GM08714 (cell line): Measurements from ENCODE around the gene LUZP2.

Experiments used
- H3K4me3 ChIP-seq: fragments of 200-500 bp; sonication (Bioruptor generic); 2 replicates; pipeline ENCODE4 v1.5.1; 2014; ENCODE audit warnings: mild to moderate bottlenecking, low read length, inconsistent platforms
- ZNF274 ChIP-seq: IDR thresholded peaks from 2 replicates; pipeline ENCODE4 v1.6.1; 2012; ENCODE audit warnings: mild to moderate bottlenecking, low read depth, low read length

LUZP2 gene

DNA sequence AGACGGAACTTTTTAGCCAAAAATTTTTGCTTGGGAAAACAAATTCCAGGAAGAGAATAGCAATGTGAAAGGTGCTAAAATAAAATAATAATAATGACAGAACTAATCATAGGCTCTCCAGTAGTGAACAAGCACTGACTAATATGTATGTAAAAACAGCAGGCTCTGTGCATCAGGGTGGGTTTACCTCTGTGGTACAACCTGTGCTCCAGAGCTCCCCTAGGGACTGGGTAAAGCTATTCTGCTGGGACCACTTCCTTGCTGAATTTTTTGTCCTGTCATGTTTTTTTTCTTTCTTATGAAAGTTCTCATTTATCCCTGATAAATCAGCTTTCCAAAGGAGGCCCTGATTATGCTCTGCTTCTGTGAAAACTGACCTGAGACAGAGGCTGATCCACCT is 18.8 kb downstream of the LUZP2 start:
- no peak for TF ChIP-seq ZNF274
- no peak overlapping the region for H3K4me3 ChIP-seq

DNA sequence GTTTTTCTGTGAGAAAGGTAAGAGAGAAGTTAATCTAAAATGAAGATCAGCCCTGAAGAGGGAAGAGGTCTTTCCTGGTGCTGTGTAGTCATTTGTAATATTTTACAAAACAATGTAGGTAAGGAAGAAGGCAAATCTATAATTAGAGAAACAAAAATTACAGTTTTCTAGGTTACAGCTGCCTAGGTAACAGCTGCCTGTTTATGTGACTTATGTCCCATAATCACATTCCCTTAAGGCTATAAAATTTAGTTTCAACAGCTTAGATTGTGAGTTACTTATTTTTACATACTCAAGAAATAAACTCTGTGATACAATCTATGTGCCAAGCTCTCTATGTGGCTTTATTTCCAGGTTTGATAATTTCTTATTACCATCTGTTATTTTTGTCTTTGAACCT is 19.8 kb downstream of the LUZP2 start:
- no peak for TF ChIP-seq ZNF274
- no peak overlapping the region for H3K4me3 ChIP-seq

DNA sequence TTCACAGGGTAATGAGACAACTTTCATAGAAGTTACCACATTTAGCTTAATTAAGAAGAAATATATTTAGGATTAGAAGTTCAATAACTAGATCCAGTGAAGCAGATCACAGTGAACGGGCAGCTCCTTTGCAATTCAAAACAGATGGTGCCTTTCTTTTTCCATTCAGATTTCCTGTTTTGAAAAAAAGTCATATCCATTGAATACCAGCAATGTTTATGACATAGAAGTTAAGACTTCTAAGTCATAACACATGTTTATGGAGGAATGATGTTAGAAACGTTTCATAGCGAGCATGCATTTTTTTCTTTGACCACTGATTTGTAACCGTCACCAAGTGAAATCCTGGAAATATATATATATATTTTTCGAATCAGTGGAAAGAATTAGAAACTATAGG is 24.7 kb downstream of the LUZP2 start:
- TF ChIP-seq ZNF274, result no peak
- H3K4me3 ChIP-seq, result no peak overlapping the region

DNA sequence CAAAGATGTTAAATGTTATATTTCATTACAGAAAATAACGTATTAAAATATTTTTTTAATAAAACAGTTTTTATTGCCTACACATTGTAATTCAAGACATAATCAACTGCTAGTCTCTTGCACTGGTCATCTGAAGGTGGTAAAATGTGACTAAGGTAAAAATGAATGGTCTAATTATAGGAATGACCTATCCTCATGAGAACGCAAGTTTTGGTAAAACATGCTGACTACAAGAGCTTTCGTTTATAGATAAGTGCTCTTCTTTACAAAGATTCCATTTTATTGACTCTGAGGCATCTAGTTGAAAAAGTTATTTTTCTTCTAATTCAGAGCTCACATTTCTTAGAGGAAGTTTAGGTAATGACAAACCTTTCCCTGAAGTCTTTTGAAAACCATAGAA is 27.3 kb downstream of the LUZP2 start:
- no peak overlapping the region for H3K4me3 ChIP-seq
- no peak for TF ChIP-seq ZNF274

- TF ChIP-seq ZNF274, result no peak
- H3K4me3 ChIP-seq, result no peak overlapping the region
These were observed 34.7 kb downstream of the LUZP2 start for GRCh38 chr11:24531528-24531927.

DNA sequence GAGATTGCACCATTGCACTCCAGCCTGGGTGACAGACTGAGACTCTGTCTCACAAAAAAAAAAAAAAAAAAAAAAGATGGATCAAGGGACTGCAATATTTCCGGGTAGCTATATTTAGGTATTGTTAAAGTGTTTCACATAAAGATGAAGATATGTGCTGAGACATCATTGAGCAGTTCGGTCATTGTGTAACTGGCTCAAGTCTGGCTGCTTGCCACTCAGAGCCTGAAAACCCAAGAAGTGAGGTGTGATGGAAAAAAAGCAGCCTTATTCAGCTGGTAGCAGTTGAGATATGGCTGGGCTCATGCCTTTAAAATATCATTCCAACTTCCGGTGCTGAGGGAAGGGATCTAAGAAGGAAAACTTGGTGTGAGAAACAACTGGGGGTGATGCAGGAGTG is 46.9 kb downstream of the LUZP2 start:
- no peak overlapping the region for H3K4me3 ChIP-seq
- TF ChIP-seq ZNF274, result no peak

DNA sequence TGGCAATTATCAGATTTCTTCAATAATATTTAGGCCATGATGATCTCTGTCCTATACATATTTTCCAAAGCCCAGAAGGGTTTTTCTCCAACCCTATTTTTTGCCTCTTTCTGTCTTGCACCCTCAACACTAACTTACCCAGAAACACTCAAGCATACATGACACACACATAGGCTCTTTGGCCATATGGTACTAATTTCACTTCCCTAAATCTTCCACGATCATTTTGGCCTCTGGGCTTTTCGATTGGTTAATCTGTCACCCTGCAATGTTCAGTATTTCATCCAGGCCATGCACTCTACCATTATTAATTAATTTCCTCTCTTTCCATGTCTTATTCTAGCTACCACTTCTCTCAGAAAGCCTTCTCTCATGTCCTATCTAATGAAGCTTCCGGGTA is 59.8 kb downstream of the LUZP2 start:
- no peak for TF ChIP-seq ZNF274

DNA sequence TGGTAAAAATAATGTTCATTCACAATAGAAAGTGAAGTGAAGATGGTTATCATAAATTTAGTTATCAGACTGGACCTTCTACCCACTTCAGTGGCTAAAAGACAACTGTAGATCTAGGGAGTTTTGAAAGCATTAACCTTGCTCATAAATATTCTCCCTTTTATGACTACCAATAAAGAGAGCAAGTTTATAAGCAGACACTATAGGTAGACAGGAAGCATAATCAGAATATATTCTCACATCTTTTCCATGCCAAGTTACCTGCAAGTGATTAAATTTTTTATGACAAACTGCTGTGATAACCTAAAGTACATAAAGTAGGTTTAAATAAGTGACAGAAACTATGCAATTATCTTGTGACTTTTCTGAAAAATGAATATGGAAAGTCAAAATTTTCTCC is 62.5 kb downstream of the LUZP2 start:
- H3K4me3 ChIP-seq, result no peak overlapping the region
- TF ChIP-seq ZNF274, result no peak

More for the DNA sequence above, 59.8 kb downstream of the LUZP2 start:
- H3K4me3 ChIP-seq, result no peak overlapping the region

DNA sequence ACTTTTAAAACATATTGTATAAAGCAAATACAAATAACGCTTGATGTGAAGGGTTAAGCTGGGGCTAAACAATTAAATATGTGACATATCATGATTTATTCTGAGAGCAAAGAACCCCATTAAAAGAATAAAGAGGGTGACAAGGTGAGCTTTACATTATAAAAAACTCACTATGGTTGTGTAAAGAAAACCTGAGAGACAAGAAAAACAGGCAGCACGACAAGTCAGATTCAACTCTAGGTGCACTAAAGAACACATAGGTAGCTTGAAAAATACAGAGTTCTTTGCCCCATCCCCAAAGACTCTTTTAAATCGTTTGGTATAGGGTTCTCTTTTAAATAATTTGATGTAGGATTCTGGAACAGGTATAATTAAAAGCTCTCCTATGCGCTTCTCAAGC is 63.5 kb downstream of the LUZP2 start:
- no peak for TF ChIP-seq ZNF274
- H3K4me3 ChIP-seq, result no peak overlapping the region

GRCh38 chr11:24567380-24567779 is 70.5 kb downstream of the LUZP2 start:
- no peak for TF ChIP-seq ZNF274
- no peak overlapping the region for H3K4me3 ChIP-seq

GRCh38 chr11:24572376-24572775 is 75.5 kb downstream of the LUZP2 start:
- no peak for TF ChIP-seq ZNF274
- no peak overlapping the region for H3K4me3 ChIP-seq

DNA sequence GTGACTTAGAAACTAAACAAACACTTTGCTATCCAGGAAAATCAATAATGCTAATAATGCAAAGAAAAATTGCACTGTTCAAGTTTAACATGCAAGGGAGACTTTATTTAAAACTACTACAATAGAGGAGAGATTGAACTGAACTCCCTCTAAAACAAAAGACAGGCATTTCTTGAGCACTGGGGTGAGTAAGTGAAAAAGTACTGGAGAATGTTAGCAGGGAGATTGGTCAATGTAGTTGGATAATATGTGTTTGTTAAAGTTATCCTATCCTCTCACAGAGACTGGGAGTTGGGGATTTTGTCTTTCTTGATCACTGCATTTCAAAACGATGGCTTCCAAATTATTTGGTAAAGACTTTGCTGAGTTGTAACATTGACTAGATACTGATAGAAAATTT is 77.6 kb downstream of the LUZP2 start:
- H3K4me3 ChIP-seq, result no peak overlapping the region
- no peak for TF ChIP-seq ZNF274

- TF ChIP-seq ZNF274, result no peak
- H3K4me3 ChIP-seq, result no peak overlapping the region
These were observed 78.5 kb downstream of the LUZP2 start for GRCh38 chr11:24575392-24575791.

DNA sequence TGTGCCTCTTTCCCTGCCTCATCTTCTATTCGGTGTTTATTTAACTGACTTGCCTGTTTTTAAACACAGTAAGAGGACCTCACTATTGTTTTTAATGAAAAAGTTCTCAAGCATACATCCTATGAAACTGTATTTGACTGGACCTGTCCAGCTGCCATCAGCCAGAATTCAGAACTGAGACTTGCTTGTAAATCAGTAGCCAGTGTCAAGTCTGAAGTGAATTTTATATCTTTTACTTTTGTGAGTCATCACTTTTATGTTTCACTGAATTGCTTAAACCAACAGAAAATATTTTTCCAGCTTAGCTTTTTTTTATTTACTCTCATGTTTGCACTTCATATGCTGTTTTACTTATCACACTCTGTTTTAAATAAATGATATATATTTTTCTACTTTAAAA is 88.3 kb downstream of the LUZP2 start:
- no peak overlapping the region for H3K4me3 ChIP-seq
- TF ChIP-seq ZNF274, result no peak

GRCh38 chr11:24587635-24588034 is 90.8 kb downstream of the LUZP2 start:
- no peak overlapping the region for H3K4me3 ChIP-seq
- TF ChIP-seq ZNF274, result no peak

DNA sequence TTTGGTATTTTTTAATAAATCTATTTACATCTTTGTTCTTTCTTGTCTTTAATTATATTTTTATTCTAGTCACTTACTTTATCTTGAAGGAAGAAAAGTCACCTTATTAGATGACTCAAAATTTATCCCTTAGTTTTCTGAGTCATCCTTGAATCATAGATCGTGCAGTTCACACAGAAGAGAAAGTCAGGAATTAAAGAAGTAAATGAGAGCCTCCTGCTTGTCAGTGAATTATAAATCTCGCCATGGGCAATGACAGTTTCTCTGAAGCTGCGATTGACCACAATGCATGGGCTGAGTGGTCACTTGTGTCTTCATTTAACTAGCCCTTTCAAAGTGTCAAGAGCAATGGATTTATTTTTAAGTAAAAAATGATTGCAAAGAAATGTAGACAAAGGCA is 91.2 kb downstream of the LUZP2 start:
- no peak for TF ChIP-seq ZNF274

GRCh38 chr11:24589064-24589463 is 92.2 kb downstream of the LUZP2 start:
- no peak overlapping the region for H3K4me3 ChIP-seq
- TF ChIP-seq ZNF274, result no peak

More for the DNA sequence above, 91.2 kb downstream of the LUZP2 start:
- H3K4me3 ChIP-seq, result no peak overlapping the region

DNA sequence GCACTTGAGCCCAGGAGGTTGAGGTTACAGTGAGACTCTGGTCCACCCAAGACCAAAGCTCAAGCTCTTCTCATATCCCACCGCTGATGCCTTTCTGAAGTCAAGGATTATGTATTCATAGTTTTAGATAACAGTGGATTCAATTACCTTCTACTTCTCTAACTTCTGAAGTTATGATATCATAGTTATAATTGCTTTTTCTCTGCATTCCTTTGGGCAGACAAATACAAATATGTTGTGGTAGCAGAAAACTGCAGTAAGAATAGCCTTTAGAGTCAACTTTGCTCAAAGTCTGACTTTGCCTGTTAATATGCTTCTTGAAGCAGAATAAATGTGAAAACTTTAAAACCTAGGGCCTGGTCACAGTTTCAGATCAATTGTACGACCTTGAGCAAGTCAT is 94.4 kb downstream of the LUZP2 start:
- TF ChIP-seq ZNF274, result no peak
- H3K4me3 ChIP-seq, result no peak overlapping the region
